ENCODE measurements around the gene TMEM266. TPM values are rescaled to one million over a fixed set of nuclear protein-coding genes. Genes with fewer than 3 reads are reported as not detected.

TMEM266 gene
- total RNA-seq, 1 donor from 2014 or later: not detected

DNA sequence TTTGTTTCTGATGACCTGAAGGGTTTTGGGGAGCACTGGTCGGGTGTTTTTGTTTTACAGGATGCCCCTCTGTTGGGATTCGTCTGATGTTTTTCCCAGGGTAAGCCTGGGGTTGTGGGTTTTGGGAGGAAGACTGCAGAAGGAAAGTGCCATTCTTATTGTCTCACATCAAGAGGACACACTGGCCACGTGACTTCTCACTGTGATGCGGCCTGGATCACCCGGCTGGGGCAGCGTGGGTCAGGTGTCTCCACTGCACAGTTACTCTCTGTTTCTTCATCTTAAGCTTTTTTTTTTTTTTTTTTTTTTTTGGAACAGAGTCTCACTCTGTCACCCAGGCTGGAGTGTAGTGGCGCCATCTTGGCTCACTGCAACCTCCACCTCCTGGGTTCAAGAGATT is 120.5 kb downstream of the TMEM266 start:
- DNase-seq (ENCODE audit: low read depth): no peak

DNA sequence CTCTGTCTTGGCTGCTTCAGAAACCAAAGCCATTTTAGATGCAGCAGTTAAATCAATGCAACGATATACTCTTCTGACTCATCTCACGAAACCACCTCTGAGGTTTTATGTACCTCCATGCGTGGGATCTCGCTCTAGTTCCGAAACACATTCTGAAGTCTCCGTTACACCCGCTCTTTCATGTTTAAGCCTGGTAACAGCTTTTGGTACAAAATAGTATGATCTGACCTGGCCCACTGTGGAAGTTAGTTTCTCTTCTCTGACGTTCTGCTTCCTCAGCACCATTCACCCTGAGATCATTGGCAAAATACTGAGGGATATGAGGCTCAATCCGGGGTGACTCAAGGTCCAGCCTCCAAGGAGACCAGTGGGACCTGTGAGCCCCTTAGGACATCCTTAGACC is 121.9 kb downstream of the TMEM266 start:
- DNase-seq (ENCODE audit: low read depth): no peak

- no peak for DNase-seq (ENCODE audit: low read depth)
Observed at GRCh38 chr15:76183930-76184649, 124.3 kb downstream of the TMEM266 start.

DNA sequence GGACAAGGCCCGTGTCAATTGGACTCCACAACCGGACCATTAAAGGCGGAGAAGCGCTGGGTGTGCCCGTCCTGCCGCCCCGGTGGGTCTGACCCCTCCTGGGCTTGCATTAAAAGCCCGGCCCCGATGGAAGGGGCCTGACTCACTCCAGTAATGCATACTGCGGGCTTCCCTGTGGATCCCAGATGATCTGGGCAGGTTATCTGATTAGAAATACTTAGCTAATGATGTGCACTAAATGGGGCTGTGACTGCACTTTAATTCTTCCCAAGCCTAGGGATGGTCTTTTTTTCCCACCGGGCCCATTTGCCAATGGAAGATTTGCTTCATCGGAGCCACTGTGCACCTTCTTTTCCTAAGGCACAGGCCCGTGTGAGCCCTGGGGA is 124.9 kb downstream of the TMEM266 start:
- no peak for DNase-seq (ENCODE audit: low read depth)

DNA sequence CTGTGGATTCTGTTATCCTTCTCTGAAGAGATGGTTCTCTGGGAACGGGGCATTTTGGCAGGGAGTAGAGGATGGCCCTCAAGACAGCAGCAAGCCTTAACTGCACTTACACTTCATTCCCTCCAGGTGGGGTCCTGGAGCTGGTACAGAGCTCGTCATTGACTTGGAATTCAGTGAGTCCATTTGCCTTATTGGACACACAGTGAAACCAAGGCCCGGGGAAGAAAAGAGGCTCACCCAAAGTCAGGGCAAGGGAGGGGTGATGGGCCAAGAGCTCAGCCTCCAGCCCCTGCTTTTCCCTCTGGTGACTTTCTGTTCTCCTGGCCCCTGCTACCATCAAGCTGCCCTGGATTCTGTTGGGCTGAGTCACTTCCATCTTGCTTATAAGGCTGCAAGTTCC is 125.9 kb downstream of the TMEM266 start:
- peak; percentile 57 for DNase-seq (ENCODE audit: low read depth)

GRCh38 chr15:76187163-76187562 is 127.4 kb downstream of the TMEM266 start:
- no peak for DNase-seq (ENCODE audit: low read depth)

DNA sequence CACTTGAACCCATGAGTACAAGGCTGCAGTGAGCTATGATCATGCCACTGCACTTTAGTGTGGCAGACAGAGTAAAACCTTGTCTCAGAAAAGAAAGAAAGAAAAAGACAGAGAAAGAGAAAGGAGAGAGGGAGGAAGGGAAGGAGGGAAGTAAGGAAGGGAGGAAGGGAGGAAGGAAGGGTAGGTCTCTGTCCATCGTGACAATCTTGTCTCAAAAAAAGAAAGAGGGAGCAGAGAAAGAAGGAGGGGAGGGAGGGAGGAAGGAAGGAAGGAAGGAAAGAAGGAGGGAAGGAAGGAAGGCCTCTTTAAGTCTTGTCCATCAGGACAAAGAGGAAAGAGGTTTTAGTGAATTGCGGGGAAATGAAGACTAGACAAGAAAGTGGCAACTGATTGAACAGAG is 129.3 kb downstream of the TMEM266 start:
- DNase-seq (ENCODE audit: low read depth): no peak

DNA sequence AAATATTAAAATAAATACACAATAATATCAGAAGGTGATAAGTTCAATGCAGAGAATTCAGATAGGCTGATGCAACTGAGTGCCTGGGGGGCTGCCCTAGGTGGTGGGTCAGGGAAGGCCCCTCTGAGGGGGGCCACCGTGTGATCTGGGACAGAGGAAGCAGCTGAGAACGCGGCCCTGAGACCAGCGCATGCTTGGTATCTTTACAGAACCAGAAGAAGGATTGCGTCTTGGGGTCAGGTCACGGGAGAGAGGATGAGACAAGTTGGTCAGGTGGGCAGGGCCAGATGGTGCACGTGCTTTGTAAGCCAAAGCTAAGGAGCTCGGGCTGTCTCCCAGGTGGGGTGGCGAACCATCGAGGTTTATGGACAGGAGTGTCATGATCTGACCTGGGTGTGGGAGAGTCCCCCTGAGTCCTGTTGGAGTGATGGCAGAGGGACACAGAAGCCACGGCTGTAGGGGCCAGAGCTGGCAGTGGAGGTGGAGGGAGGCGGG is 130.3 kb downstream of the TMEM266 start:
- DNase-seq (ENCODE audit: low read depth): no peak

DNA sequence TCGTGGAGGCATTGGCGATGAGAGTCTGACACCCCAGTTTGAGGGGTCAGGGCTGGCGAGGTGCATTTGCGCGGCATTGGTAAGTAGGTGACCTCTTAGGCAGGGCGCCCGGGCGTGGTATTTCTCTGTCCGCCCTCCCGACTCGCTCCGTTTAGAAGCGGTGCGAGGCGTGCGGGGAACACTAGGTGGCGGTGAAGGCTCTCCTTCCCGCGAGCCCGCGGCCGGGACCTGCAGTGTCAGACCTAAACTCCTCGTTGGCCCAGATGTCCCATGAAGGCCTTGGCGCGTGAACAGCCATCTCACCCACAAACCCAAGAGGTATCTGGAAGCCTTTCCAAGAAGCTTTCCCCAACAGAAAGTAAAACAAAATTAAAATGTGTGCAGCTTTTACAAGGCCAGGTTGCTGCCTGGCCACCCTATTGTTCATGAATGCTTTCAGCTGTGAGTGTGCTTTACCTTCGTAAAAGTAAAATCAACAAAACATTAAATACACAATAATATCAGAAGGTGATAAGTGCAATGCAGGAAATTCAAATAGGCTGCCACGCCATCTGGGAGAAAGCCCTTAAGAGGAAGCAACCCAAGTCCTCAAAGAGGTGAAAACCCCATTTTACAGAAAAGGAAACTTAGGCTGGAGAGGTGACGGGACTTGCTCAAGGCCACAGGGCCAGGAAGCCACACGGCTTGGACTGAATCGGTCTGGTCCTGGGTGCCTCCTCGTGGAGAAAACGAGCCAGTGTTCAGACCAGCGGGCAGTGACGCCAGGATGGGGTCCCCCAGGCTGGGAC is 131.2 kb downstream of the TMEM266 start:
- peak; percentile 78 for DNase-seq (ENCODE audit: low read depth)

- no peak for DNase-seq (ENCODE audit: low read depth)
Observed at GRCh38 chr15:76191539-76192244, 131.9 kb downstream of the TMEM266 start.

DNA sequence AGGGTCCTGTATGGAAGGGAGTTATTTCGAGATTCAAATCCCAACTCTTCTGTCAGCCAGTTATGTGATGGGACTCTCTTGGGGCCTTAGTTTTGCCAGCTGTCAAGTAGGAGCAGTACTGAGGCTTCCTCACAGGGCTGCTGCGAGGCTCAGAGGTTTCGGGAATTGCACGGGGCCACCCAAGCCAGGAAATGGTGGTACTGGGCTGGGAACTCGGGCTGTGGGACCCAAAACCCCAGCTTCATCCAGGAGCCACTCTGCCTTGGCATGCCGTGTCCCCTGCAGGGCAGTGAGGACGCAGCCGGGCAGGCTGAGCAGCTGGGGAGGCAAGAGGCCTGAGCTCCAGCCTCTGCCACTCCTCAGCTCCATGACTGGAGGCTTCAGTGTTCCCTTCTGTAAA is 132.9 kb downstream of the TMEM266 start:
- DNase-seq (ENCODE audit: low read depth): no peak

DNA sequence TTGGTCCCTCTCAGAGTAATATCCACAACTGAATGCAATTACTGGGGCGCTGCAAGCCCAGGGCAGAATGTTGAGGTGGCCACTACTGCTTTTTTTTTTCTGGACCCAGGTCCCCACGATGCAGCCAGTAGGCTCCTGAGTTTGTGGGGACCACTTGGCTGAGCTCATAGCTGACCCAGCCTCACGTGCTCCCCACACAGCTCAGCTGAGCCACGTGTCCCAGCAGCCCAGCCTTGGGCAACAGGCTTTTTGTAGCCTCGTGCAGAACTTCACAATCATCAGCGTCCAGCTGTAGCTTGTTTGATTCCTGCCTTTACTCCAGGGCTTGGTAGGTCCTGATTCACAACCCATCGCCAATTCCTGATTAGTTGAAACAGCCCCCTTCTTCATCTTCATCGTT is 134.1 kb downstream of the TMEM266 start:
- no peak for DNase-seq (ENCODE audit: low read depth)

DNA sequence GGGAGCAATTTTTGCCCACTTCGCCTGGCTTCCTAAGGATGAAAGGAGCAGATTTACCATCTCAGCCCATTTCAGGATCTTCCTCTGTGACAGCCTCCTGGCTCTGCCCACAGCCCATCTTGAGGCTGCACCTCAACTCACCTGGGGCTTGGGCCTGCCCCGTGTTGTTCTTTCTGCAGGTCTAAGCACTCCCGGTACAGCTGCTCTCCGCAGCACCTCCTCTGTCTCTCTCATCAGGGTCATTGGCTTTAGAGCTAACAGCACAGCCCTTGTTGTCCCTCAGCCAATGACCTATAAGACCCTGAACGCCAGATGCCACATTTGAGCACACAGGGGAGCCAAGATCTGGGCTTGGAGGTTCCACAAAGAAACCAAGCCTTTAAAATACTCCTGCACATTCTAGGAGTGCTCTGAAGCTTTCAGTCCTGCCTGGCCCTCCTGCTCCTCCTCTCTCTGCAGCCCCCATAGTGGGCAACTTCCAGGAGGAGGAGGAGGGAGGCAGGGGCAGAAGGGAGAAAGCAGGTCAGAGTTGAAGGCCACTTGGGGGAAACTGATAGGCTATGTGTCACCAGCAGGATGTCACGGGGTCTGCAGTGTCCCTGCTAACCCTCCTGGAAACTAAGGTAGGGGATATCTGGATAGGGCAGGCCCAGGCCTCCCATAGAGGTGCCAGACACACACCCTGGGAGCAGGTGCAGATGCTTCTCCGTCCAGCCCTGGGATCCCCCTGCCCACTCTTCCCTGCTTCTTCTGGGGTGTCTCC is 135.9 kb downstream of the TMEM266 start:
- no peak for DNase-seq (ENCODE audit: low read depth)

DNA sequence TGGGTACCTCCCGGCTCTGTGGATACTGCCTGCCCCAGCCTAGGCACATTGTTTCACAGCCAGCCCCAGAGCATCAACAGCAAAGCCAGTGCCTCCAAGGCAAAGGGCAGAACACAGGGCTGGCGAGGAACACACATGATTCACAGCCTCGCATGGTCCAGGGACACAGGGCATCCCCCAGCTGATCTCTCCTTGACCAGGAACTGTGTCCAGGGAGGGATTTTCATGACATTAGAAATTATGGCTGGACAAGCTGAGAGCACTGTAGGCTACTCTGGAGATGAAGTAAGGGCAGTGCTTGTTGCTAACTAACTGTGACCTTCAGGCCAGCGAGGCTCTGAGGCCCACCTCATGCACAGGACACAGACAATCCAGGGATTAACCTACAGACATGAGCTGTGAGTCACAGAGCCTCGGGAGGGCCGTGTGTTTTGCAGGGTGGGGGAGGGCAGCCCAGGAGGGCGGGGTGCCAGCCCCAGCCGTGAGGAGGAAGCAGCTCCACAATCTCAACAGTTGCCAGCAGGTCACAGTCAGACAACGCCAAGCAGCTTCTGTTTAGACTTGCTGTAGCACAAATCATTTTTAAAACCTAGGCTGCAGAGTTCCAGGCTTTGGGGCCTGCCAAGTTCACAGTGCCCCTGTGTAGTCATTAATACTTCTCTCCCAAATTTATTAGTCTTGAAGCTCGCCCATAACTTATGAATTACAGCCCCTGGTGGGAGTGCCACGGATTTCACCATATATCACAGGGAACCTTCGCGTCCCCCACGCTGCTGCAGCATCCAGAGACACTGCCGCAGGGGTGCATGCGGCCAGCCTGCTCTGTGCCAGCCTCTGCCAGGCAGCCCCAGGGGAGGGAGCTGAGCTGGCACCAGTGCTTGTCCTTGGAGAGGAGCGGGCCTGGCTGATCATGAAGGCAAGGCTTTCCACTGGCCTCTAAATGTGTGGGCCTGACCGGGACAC is 136.8 kb downstream of the TMEM266 start:
- peak; percentile 73 for DNase-seq (ENCODE audit: low read depth)

DNA sequence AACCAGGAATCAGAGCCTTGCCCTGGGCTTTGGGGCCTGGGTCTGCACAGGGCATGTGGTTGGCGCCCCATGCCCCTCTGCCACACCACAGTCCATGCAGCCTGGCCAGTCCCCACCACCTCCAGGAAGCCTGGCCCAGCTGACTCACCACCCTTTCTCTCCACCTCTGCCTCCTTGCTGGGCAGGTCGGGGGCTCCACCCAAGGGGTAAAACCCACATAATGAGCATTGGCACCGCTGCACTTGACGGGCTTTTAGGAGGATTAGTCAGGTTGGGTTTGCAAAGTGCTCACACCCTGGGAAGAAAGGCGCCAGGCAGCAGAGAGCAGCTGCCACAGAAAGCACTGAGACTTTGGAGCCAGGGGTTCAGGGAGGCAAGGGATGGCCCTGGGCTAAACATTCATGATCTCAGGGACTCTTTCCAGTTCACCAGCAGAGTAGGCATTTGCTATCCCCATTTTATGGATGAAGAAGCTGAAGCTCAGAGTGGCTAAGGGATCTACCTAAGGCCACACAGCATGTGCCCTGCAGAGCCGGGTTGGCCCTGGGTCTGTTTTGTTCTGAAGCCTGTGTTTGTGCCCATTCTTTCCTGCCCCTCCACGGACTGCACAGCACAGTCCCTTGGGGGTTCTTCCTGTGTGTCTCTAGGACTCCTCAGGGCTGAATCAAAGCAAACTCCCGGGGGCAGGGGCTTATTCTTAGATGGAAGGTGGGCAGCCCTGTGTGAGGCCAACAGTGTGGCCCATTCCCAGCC is 138.1 kb downstream of the TMEM266 start:
- no peak for DNase-seq (ENCODE audit: low read depth)

DNA sequence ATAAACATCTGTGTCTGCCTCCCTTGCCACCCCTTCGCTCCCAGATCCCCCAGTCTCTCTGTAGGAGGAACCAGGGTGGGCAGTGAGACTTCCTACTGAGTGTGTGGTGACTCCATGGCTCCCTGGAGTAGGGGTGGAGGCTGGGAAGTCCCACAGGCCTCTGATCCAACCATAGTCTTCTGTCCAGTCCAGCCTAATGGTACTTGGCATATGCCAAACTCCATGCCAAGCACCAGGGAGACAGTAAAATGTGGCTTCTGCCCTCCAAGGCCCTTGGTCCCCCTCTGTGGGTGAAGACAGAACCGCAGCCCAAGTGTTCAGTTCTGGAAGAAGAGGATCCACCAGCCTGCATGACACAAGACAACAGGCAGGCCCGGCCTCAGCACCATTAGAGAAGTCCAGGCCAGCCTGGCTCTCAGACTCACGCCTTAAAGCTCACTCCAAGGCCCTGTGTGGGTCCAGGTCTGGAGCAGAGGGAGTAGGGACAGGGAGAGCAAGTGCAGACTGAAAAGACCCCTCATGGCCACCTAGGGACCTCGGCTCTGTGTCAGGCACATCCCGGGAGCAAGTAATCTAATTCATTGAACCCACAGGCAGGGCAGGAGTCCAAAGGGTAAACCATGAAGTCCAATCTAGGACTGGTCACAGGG is 138.8 kb downstream of the TMEM266 start:
- no peak for DNase-seq (ENCODE audit: low read depth)

DNA sequence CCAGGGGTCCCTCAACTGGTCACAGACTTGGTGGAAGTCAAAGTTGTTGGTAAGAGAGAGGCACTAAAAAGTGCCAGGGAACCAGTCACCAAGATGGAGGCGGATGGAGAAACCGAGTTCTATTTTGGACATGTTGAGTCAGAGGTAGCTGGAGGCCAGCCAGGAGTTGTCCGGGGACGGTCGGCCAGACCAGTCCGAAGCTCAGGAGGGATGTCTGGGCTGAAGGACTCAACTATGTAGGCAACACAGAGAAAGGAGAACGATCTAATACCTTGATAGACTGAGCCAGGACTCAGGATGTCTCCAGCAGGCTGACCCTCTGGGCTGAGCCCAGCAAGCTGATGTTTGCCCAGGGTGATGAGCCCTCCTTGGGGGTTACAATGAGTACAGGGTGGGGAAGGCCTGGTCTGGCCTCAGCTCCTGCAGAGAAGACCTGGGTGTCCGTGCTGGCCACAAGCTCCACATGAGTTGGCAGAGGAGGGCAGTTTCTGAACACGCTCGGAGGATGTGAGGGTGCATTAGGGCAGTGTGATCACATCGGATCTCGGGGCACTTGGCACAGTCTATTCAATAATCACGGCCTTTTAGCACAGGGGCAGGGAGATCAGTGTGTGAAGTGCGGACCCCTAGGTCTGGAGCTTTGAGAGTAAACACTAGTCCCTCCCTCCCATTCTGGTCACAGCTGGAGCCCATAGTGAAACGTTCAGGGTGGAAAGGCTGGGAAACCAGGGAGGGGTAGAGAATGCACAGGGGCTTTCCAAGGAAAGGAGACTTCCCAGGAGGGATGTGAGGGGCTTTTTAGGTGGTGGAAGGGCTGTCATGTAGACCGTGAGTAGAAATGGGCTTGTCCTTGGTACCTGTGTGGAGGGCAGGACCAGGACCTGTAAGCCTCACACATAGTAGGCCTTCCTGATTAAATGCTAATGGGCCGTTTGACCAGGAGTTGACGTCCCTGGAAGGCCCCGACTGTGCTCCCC is 139.6 kb downstream of the TMEM266 start:
- peak; percentile 92 for DNase-seq (ENCODE audit: low read depth)

- no peak for DNase-seq (ENCODE audit: low read depth)
Observed at GRCh38 chr15:76200083-76200465, 140.3 kb downstream of the TMEM266 start.

All from myocyte (in vitro differentiated cells).